A673 (cell line): ENCODE results near the gene ACAT2. TPM values are rescaled to one million over a fixed set of nuclear protein-coding genes. Genes with fewer than 3 reads are reported as not detected.

Experiments used
- BruUV-seq: library from RNA; stranded (reverse); fragments of 400-500 nt; replicated peaks from 2 replicates; lab custom pipeline; 2021; lab: Mats Ljungman, UMichigan
- CTCF ChIA-PET: fragments of 300-600 bp; sonication (Branson Sonifier 250); formaldehyde crosslinking; loops from one replicate; lab custom pipeline; 2022; ENCODE audit warnings: antibody characterized with exemption; lab: Charles Lee
- POLR2A ChIA-PET: fragments of 300-600 bp; sonication (Branson Sonifier 250); formaldehyde crosslinking; loops from one replicate; lab custom pipeline; 2022; ENCODE audit warnings: antibody characterized with exemption; ENCODE audit not compliant: low non-redundant PET; lab: Charles Lee
- DNase-seq: peaks from one replicate; pipeline ENCODE4 v3.0.0-alpha.2; 2015; ENCODE audit warnings: low spot score
- H3K27ac ChIP-seq: fragments of 200-600 bp; sonication (generic); 2 replicates; pipeline ENCODE4 v1.5.1; 2016; ENCODE audit warnings: mixed run types, low read depth, mild to moderate bottlenecking, mixed read lengths, antibody characterized with exemption, low read length; ENCODE audit not compliant: poor library complexity, severe bottlenecking
- H3K27me3 ChIP-seq: fragments of 200-600 bp; sonication (generic); replicated peaks from 2 replicates; pipeline ENCODE4 v1.6.1; 2017; ENCODE audit warnings: mixed run types, low read depth, mild to moderate bottlenecking, mixed read lengths, antibody characterized with exemption, low read length; ENCODE audit not compliant: insufficient read depth, poor library complexity
- H3K36me3 ChIP-seq: fragments of 200-600 bp; sonication (generic); 2 replicates; pipeline ENCODE4 v1.6.1; 2016; ENCODE audit warnings: mixed run types, mild to moderate bottlenecking, mixed read lengths, antibody characterized with exemption, low read length; ENCODE audit not compliant: insufficient read depth, poor library complexity, severe bottlenecking
- H3K4me1 ChIP-seq: fragments of 200-600 bp; sonication (generic); 2 replicates; pipeline ENCODE4 v1.6.1; 2017; ENCODE audit warnings: mixed run types, mild to moderate bottlenecking, mixed read lengths, antibody characterized with exemption, low read length; ENCODE audit not compliant: insufficient read depth, poor library complexity, severe bottlenecking
- H3K4me3 ChIP-seq: fragments of 200-600 bp; sonication (generic); 2 replicates; pipeline ENCODE4 v1.5.1; 2016; ENCODE audit warnings: low read depth, mixed run types, mild to moderate bottlenecking, mixed read lengths, low read length; ENCODE audit not compliant: poor library complexity, severe bottlenecking
- H3K9me3 ChIP-seq: fragments of 200-600 bp; sonication (generic); 2 replicates; pipeline ENCODE4 v1.6.1; 2016; ENCODE audit warnings: mixed run types, low read depth, mild to moderate bottlenecking, mixed read lengths, antibody characterized with exemption, low read length; ENCODE audit not compliant: poor library complexity, severe bottlenecking
- CTCF ChIP-seq: fragments of 300-800, 200-600 bp; sonication (generic); conservative IDR thresholded peaks from 2 replicates; pipeline ENCODE4 v1.5.1; 2017; ENCODE audit warnings: low read depth, mild to moderate bottlenecking, antibody characterized with exemption, low read length, moderate library complexity, mixed read lengths
- EZH2 ChIP-seq: fragments of 200-600 bp; sonication (generic); IDR thresholded peaks from 2 replicates; pipeline ENCODE4 v1.6.1; 2017; ENCODE audit warnings: borderline replicate concordance, low read depth, mild to moderate bottlenecking, mixed read lengths, antibody characterized with exemption, low read length; ENCODE audit not compliant: poor library complexity, severe bottlenecking
- intact Hi-C: fragments of 100-400 bp; cut with micrococcal nuclease; formaldehyde crosslinking; loops from one replicate; pipeline ENCODE4 v1.10.0; 2022; ENCODE audit not compliant: unreplicated experiment
- total RNA-seq: library from RNA; stranded (reverse); gene quantifications from 2 replicates; pipeline ENCODE4 v1.2.3, GENCODE V29; 2021

ACAT2 gene
- total RNA-seq, 1 experiment from 2014 or later = 250 TPM

GRCh38 chr6:159760602-159761057 is 1.2 kb upstream of the ACAT2 start:
- TF ChIP-seq CTCF (no peak), EZH2 (no peak)
- CTCF ChIA-PET = no interaction called here

GRCh38 chr6:159761129-159761872 is 544 bp upstream of the ACAT2 start:
- TF ChIP-seq CTCF (no peak), EZH2 (no peak)
- H3K27me3 ChIP-seq = no peaks in the 10 kb centered on the region
- ChIA-PET CTCF (no interaction called here), POLR2A (no interaction called here)
- H3K4me1 ChIP-seq = peaks cover 17% of the 10 kb centered on the region
- H3K36me3 ChIP-seq = peaks cover 60% of the 10 kb centered on the region
- H3K4me3 ChIP-seq = peak overlapping the region; percentile 68
- H3K27ac ChIP-seq = peak overlapping the region; percentile 99
- BruUV-seq = no TSS peak
- peak; percentile 49 for DNase-seq
- H3K9me3 ChIP-seq = no peaks in the 10 kb centered on the region
- intact Hi-C loops = no loop called here

More at GRCh38 chr6:159760602-159761057, 1.2 kb upstream of the ACAT2 start:
- intact Hi-C loops = no loop called here
- peaks cover 60% of the 10 kb centered on the region for H3K36me3 ChIP-seq
- no peaks in the 10 kb centered on the region for H3K9me3 ChIP-seq
- TSS peak; percentile 74 for BruUV-seq
- peaks cover 13% of the 10 kb centered on the region for H3K4me1 ChIP-seq
- peak overlapping the region; percentile 68 for H3K4me3 ChIP-seq
- peak overlapping the region; percentile 99 for H3K27ac ChIP-seq
- H3K27me3 ChIP-seq = no peaks in the 10 kb centered on the region
- peak; percentile 59 for DNase-seq
- POLR2A ChIA-PET = no interaction called here

GRCh38 chr6:159762681-159763293 is 942 bp downstream of the ACAT2 start:
- no peak for TF ChIP-seq CTCF
- no peak for TF ChIP-seq EZH2
- H3K27ac ChIP-seq = peak overlapping the region; percentile 99
- BruUV-seq = TSS peak; percentile 26
- H3K36me3 ChIP-seq = peaks cover 60% of the 10 kb centered on the region
- ChIA-PET CTCF (no interaction called here), POLR2A (no interaction called here)
- DNase-seq = no peak
- H3K27me3 ChIP-seq = no peaks in the 10 kb centered on the region
- H3K4me3 ChIP-seq = peak overlapping the region; percentile 68
- H3K9me3 ChIP-seq = no peaks in the 10 kb centered on the region
- intact Hi-C loops = no loop called here
- H3K4me1 ChIP-seq = peaks cover 17% of the 10 kb centered on the region
